ENCODE results near the gene TAS2R19.

TAS2R19 gene

GRCh38 chr12:10994307-10994706 is 28.1 kb downstream of the TAS2R19 start:
- no peak for DNase-seq (ENCODE audit: low spot score)

GRCh38 chr12:10989107-10989506 is 33.3 kb downstream of the TAS2R19 start:
- DNase-seq (ENCODE audit: low spot score), result no peak

- no peak for DNase-seq (ENCODE audit: low spot score)
Observed at GRCh38 chr12:10986812-10987211, 35.6 kb downstream of the TAS2R19 start, which contains the start of gene TAS2R50. Gene TAS2R50 (minus strand): TSS chr12:10986912. CDS start chr12:10986860, 52 bp downstream.

- no peak for DNase-seq (ENCODE audit: low spot score)
Observed at GRCh38 chr12:10982244-10982643, 40.2 kb downstream of the TAS2R19 start.

- DNase-seq (ENCODE audit: low spot score), result no peak
Observed at GRCh38 chr12:10974965-10975364, 47.5 kb downstream of the TAS2R19 start.

Measured in SK-N-DZ (cell line).